Heart left ventricle (tissue), 16 donors: Measurements from ENCODE around the gene IL20RA. TPM values are rescaled to one million over a fixed set of nuclear protein-coding genes. Genes with fewer than 3 reads are reported as not detected.

Experiments
- ATAC-seq, 4 donors: fragments of 200-7000 bp; cut with Tn5 transposase; one replicate each; pipeline ENCODE4 v1.9.1; 2020 to 2022; ENCODE audit warnings: moderate library complexity in 4 of 4, mild to moderate bottlenecking in 3 of 4, moderate number of reproducible peaks in 1 of 4
- DNase-seq, 5 donors: peaks; one replicate each; pipeline ENCODE4 v3.0.0-alpha.2; 2020
- H3K27ac ChIP-seq, 12 donors: fragments of 200-600 bp; sonication (generic) in 4 of 12; one replicate each; pipeline versions ENCODE4 v1.5.0 to v1.8.0; 2016 to 2022; ENCODE audit warnings: mild to moderate bottlenecking in 2 of 12
- H3K27me3 ChIP-seq, 9 donors: fragments of 200-600 bp; sonication (generic) in 2 of 9; one replicate each; pipeline versions ENCODE4 v1.5.1 to v1.8.0; 2016 to 2022; ENCODE audit warnings: mild to moderate bottlenecking in 3 of 9
- H3K36me3 ChIP-seq, 9 donors: fragments of 200-600 bp; sonication (generic) in 2 of 9; one replicate each; pipeline versions ENCODE4 v1.5.0 to v1.8.0; 2018 to 2022; ENCODE audit warnings: mild to moderate bottlenecking in 2 of 9
- H3K4me1 ChIP-seq, 12 donors: fragments of 200-600 bp; sonication (generic) in 4 of 12; one replicate each; pipeline versions ENCODE4 v1.5.0 to v1.8.0; 2016 to 2022; ENCODE audit warnings: mild to moderate bottlenecking in 3 of 12
- H3K4me3 ChIP-seq, 12 donors: fragments of 200-600 bp; sonication (generic) in 4 of 12; one replicate each; pipeline versions ENCODE4 v1.5.0 to v1.8.0; 2017 to 2022; ENCODE audit warnings: mild to moderate bottlenecking in 9 of 12, moderate library complexity in 4 of 12
- H3K9me3 ChIP-seq, 12 donors: fragments of 200-600 bp; sonication (generic) in 4 of 12; one replicate each; pipeline versions ENCODE4 v1.5.0 to v1.8.0; 2016 to 2022; ENCODE audit warnings: mild to moderate bottlenecking in 1 of 12
- POLR2A ChIP-seq, 2 donors: fragments of 450-650 bp; IDR thresholded peaks; one replicate each; pipeline ENCODE4 v1.6.1; 2017; ENCODE audit warnings: antibody characterized with exemption in 2 of 2, mild to moderate bottlenecking in 2 of 2, moderate library complexity in 2 of 2
- WGBS, 4 donors: extraction: QIAGEN DNeasy Blood & Tissue Kit in 2 of 4; methylation state at CpG; one replicate each; pipeline versions ENCODE4 v1.1.5 to v1.1.7; 2013 to 2018; 5-methylcytosine and 5-hydroxymethylcytosine counted together
- intact Hi-C, 10 donors: fragments of 100-400 bp; cut with DNase I; formaldehyde crosslinking; loops; one replicate each; pipeline versions ENCODE4 v1.11.1 to v1.14.2; 2022
- polyA plus RNA-seq, 2 donors: library from polyadenylated mRNA; stranded (reverse); fragments of 200-250 nt; gene quantifications; one replicate each; pipeline ENCODE4 v1.2.3, GENCODE V29; 2013
- total RNA-seq, 9 donors: library from RNA; depleted of rRNA in 2 of 9; stranded (reverse); fragments of >200 nt in 2 of 9; fragmentation: NEBNext Ultra II Directional in 3 of 9; extraction: Animal tissue kit (Norgen Biotek cat#: 25700) in 3 of 9; gene quantifications; one replicate each; pipeline versions ENCODE4 v1.1.0 to v1.2.4, GENCODE V29; 2016 to 2023
- TF ChIP-seq, protein P1 (sequence below), 12 donors: fragments of 200-600 bp; sonication (generic) in 4 of 12; IDR thresholded peaks; one replicate each; pipeline versions ENCODE4 v1.5.0 to v1.8.0; 2018 to 2022; ENCODE audit warnings: antibody characterized with exemption in 12 of 12, mild to moderate bottlenecking in 5 of 12
- donor health status: ischemic (EF 13 %, LVEDD 7.1; RV severe dilation, severe dysfunction).
- donor health status: healthy with polysubstance abuse.
- donor health status: DM: no; HTN: yes; CAD: no.
- donor health status: DM: no; HTN: no; CAD: no.
- donor health status: ischemic (EF 25% LVEDD 6.9; RV normal size, moderate dysfunction).
- donor health status: ischemic (EF 25% LVEDD 5.7; RV mildly dilated, moderate dysfunction).
- donor health status: healthy.
- donor health status: DM: yes; HTN: yes; CAD: no.
- donor health status: ischemic (EF 35%, LVEDD 5.7; RV mildly dilated, moderate dysfunction).
- donor health status: nonischemic (EF 11% LVEDD 7.7; RV severe dilation, severe dysfunction).
- donor health status: DM: yes; HTN: yes; CAD: no.
- donor health status: PGD.
- donor health status: ischemic (EF 29% LVEDD 5.4; RV normal size, mild dysfunction).
- donor health status: nonischemic (EF 23%, LVEDD 6.1; RV moderate dilation, normal function).

The IL20RA gene
- total and polyA plus RNA-seq, 11 donors, result 0.19 to 6.9 (median 1.3) TPM

DNA sequence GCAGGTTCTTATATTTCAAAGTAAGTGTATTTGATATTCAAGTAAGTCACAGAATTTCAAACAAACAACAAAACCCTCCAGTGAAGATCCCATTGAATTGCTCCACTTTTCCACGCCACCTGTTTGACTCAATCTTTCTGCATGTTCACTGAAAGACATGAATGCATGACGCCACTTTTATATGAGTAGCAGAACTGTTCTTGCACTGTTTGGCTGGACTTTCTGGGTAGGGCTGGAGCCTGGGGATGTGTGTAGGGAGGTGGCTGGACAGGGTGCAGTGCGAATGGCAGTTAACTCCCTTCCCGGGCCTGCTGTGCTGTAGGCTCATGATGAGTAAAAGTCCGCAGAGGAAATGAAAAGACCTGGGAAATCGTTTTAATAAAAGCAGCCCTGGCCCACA lies 39.7 kb downstream of the IL20RA start:
- peaks cover 0 to under 1% (median 0%) of the 10 kb centered on the region in 9 donors for H3K36me3 ChIP-seq
- WGBS, 4 donors, result 87 to 89% (median 88%) methylated on average over 6 of the region's 6 CpGs
- H3K4me1 ChIP-seq, result peaks cover 0 to 7% (median 0%) of the 10 kb centered on the region in 12 donors
- no peak overlapping the region for H3K4me3 ChIP-seq
- intact Hi-C loops, result no loop called here
- no peak for DNase-seq
- TF ChIP-seq POLR2A (IDR thresholded peaks at IDR 0.05), result no peak
- TF ChIP-seq, protein P1, sequence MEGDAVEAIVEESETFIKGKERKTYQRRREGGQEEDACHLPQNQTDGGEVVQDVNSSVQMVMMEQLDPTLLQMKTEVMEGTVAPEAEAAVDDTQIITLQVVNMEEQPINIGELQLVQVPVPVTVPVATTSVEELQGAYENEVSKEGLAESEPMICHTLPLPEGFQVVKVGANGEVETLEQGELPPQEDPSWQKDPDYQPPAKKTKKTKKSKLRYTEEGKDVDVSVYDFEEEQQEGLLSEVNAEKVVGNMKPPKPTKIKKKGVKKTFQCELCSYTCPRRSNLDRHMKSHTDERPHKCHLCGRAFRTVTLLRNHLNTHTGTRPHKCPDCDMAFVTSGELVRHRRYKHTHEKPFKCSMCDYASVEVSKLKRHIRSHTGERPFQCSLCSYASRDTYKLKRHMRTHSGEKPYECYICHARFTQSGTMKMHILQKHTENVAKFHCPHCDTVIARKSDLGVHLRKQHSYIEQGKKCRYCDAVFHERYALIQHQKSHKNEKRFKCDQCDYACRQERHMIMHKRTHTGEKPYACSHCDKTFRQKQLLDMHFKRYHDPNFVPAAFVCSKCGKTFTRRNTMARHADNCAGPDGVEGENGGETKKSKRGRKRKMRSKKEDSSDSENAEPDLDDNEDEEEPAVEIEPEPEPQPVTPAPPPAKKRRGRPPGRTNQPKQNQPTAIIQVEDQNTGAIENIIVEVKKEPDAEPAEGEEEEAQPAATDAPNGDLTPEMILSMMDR (IDR thresholded peaks at IDR 0.05), result no peak
- H3K27me3 ChIP-seq, result no peaks in the 10 kb centered on the region
- no peak overlapping the region for H3K27ac ChIP-seq
- no peak for ATAC-seq
- H3K9me3 ChIP-seq, result no peaks in the 10 kb centered on the region

DNA sequence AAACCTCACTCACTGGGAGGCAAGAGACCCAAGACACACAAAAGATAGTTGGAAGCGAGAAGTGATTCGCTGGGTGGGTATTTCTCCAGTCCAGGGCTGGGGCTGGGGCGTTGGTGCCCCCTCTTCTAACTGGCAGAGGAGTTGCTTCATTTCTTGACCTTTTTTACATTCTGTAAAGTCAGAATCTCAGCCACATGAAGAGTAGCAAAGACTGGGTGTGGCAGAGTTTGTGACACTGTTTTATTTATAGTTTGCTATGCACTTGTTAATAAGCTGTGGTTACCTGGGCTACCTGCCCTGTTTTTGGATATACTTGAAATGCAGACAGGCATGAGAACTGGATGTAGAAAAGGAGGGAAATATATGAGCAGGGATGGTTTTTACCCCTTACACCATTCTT lies 42.3 kb downstream of the IL20RA start:
- no peak overlapping the region for H3K4me3 ChIP-seq

DNA sequence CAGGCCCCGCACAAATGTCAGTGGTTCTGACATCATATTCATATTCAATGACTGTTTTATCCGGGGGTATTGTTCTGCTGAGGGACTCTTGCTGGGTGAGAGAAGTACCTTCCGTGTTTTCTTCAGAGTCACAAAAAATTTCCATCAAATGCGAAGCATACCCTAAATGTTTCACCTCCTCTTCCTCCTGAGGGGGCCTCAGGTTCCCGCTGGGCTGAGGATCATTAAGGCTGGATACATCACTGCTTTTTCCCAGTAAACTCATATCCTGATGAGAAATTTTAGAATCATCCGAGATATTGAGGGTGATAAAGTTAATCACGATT lies 42.8 kb downstream of the IL20RA start:
- intact Hi-C loops, result no loop called here
- ATAC-seq, result no peak
- DNase-seq, result no peak
- Histone ChIP-seq H3K4me3 (no peak overlapping the region), H3K36me3 (no peaks in the 10 kb centered on the region), H3K9me3 (no peaks in the 10 kb centered on the region), H3K4me1 (no peaks in the 10 kb centered on the region), H3K27ac (no peak overlapping the region), H3K27me3 (peaks cover 0 to 6% (median 0%) of the 10 kb centered on the region in 9 donors)
- 58 to 63% (median 63%) methylated on average over 7 of the region's 7 CpGs for WGBS, 4 donors
- TF ChIP-seq, protein P1 (IDR thresholded peaks at IDR 0.05), result no peak

More for the DNA sequence above, 42.3 kb downstream of the IL20RA start:
- H3K9me3 ChIP-seq, result no peaks in the 10 kb centered on the region
- no peak overlapping the region for H3K27ac ChIP-seq
- ATAC-seq (no peak), DNase-seq (no peak)
- 76 to 82% (median 80%) methylated on average over 3 of the region's 3 CpGs for WGBS, 4 donors
- H3K36me3 ChIP-seq, result no peaks in the 10 kb centered on the region
- TF ChIP-seq, protein P1 (IDR thresholded peaks at IDR 0.05), result no peak
- TF ChIP-seq POLR2A (IDR thresholded peaks at IDR 0.05), result no peak
- intact Hi-C loops, result no loop called here
- no peaks in the 10 kb centered on the region for H3K4me1 ChIP-seq
- H3K27me3 ChIP-seq, result peaks cover 0 to 1% (median 0%) of the 10 kb centered on the region in 9 donors

DNA sequence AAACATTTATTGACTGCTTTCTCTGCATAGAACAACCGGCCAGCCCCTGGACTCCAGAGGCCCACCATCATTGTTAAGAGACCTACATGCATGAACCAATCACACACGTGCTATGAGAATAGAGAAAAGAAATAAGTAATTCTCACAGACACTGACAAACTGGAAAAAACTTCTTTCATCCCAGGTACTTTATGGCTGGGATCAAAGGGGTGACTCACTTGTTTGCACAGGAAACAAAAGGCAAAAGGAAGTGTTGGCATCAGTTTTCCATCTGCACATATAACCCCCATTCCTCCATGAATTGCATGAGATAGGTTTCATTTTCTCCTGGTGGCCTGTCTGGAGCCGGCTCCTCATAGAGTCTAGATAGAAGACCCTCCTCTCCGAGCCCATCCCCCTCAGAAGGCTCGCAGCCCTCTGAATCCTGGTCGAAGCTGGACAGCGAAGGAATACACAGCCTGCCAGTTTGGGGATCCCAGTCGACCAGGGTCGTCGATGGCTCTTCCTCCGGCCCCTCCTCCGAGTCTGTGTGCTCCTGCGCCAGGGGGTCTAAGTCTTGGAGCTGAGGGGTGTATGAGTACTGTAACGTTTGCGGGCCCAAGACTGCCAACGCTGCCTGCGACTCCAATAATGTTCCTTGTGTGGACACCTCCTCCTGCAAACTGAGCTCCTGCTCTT lies 43.3 kb downstream of the IL20RA start:
- no peak for ATAC-seq
- Histone ChIP-seq H3K36me3 (no peaks in the 10 kb centered on the region), H3K4me1 (no peaks in the 10 kb centered on the region), H3K27me3 (peaks cover 0 to 6% (median 0%) of the 10 kb centered on the region in 9 donors), H3K4me3 (no peak overlapping the region), H3K9me3 (no peaks in the 10 kb centered on the region), H3K27ac (no peak overlapping the region)
- DNase-seq, result no peak
- intact Hi-C loops, result no loop called here
- WGBS, 4 donors, result 52 to 63% (median 54%) methylated on average over 13 to 17 of the region's 17 CpGs
- TF ChIP-seq POLR2A (IDR thresholded peaks at IDR 0.05), result no peak
- TF ChIP-seq, protein P1 (IDR thresholded peaks at IDR 0.05), result no peak
